GM18498 (cell line): ENCODE data around the gene IGF1.
"Not testable (repeated sequence)": the region's sequence is repeated elsewhere in the genome, so short reads cannot be mapped to it uniquely, and the experiment has no call there.

Experiments used
- ATAC-seq: cut with Tn5 transposase; IDR thresholded peaks from one replicate; pipeline ENCODE4 v1.9.1; 2021; ENCODE audit warnings: mild to moderate bottlenecking, moderate library complexity; ENCODE audit not compliant: unreplicated experiment

IGF1 gene

GRCh38 chr12:102463659-102464249 lies 16.6 kb downstream of the IGF1 start:
- ATAC-seq: no peak

DNA sequence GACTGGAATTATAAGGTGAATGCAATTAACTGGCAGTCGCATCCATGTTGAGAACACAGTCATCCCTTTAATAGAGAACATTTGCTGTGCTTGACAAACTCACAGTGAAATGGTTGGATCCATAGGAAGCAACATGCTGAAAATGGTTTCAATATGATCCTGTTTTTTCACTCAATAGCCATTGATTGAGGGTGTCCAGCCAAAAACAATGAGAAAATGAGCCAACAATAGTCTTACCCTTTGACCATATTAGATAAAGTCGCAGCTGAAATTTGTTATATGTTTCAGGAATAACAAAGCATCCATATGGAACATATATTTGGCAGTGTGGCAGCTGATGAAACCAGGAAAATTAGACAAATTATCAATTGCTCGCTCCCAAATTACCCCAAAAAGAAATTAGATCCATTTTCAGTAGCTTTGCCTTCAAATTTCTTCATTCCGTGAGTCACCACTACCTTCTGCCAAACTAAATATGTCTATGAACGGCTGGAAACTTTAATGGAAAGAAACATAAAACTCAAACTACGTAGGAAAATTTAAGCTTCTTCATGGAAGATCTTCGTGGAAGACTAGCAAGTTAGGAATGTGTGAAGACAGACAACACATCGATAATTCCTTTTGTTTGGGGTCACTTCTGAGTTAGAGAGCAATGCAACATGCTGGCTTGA lies 17.4 kb downstream of the IGF1 start:
- no peak for ATAC-seq

DNA sequence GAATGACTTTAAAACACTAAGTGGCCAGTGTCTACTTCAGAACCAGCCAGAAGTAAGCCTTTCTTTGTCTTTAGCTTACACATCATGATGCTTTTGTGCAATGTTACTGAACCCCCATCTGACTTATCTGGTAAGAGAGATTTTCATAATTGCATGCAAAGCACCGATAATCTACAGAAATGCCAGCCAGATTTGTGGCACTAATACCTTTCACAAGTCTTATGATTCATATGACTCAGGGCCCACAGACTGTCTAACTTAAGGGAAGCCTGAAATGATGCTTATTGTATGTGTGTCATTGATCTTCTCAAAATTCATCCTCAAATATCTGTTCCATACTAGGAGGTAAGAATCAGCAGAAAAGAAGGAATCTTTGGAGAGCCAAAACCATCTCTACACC lies 18.0 kb downstream of the IGF1 start:
- ATAC-seq: no peak

DNA sequence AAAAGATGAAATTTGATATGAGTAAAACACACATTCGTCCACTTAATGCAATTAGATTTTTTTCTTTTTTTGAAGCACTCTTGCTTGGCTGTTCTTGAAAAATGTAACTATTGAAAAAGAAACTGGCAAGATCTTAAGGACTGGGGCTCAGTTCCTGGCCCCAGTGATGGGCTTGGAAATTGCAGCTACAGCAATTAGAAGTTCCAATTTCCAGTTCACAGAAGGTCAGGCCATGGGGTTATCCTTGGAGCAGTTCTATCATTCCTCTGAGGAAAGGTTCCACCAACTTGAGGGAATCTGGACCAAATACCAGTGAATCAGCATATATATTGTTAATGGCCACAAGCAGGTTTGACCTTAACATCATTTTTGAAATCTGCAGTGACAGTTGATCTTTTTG lies 18.9 kb downstream of the IGF1 start:
- no peak for ATAC-seq

DNA sequence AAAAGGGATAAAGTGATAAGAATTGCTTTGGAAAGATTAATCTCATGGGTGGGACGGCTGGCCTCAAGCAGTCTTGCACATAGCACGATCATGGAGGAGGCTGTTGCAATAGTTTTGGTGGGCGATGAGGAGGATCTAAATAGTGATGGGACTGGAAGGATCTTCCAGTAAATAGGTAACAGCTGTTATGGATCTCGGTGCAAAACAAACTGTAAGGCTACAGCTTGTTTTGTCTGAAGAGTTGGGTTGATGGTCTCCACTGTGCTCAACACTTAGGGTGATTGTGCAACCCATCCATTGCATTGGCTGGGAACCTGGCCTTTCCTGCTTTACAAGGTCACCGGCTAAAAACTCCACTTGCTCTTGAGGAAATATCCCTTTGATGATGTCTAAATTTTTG lies 21.0 kb downstream of the IGF1 start:
- no peak for ATAC-seq

- no peak for ATAC-seq
Measured at GRCh38 chr12:102454808-102455760, 25.3 kb downstream of the IGF1 start.

DNA sequence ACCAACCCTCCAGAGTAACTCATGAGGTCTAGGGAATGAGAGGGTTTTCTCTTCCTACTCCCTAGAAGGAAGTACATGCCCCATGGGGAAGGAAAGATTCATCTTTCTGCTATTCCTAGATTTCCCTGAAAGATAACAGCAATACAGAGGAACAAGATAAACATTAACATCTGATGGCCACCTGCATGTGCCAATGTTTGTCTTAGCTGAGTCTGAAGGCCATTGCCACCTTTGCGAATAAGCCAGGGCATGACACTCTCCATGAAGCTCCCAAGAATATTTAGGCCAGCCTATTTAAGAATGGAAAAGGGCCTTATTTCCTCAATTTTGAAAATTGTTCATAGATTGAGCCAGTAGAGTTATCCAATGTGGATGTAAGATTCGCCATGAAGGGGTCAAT lies 26.0 kb downstream of the IGF1 start:
- no peak for ATAC-seq

DNA sequence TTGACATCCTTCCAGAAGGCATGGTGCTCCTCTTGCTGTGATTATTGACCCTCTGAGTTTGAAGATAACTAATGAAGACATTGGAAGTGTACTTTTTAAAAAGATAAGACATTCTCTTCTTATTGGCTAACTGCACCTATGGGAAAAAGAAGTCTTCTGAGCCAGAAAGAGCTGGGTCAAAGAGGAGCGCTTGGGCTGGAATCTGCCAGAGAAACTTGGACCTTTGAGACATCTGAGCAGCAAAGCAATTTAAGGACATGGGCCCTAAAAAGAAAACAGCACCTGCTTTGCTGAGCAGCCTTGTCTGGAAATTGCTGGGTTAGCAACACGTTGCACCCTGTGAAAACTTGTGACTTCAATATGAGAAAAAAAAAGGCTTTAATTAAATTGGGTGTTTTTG lies 27.8 kb downstream of the IGF1 start:
- no peak for ATAC-seq

DNA sequence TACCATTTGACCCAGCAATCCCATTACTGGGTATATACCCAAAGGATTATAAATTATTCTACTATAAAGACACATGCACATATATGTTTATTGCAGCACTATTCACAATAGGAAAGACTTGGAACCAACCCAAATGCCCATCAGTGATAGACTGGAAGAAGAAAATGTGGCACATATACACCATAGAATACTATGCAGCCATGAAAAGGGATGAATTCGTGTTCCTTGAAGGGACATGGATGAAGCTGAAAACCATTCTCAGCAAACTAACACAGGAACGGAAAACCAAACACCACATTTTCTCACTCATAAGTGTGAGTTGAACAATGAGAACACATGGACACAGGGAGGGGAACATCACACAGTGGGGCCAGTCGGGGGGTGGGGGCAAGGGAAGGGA lies 31.3 kb downstream of the IGF1 start:
- not testable (repeated sequence) for ATAC-seq

DNA sequence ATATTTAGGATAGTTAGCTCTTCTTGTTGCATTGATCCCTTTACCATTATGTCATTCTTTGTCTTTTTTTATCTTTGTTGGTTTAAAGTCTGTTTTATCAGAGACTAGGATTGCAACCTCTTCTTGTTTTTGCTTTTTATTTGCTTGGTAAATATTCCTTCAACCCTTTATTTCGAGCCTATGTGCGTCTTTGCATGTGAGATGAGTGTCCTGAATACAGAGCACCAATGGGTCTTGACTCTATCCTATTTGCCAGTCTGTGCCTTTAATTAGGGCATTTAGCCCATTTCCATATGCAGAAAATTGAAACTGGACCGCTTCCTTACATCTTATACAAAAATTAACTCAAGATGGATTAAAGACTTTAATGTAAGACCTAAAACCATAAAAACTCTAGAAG lies 32.9 kb downstream of the IGF1 start:
- not testable (repeated sequence) for ATAC-seq

- ATAC-seq: no peak
Measured at GRCh38 chr12:102444707-102445106, 35.7 kb downstream of the IGF1 start.

- ATAC-seq: no peak
Measured at GRCh38 chr12:102444093-102444492, 36.3 kb downstream of the IGF1 start.

- ATAC-seq: no peak
Measured at GRCh38 chr12:102441077-102441596, 39.2 kb downstream of the IGF1 start.

- no peak for ATAC-seq
Measured at GRCh38 chr12:102439426-102440405, 40.6 kb downstream of the IGF1 start.

- ATAC-seq: no peak
Measured at GRCh38 chr12:102438827-102439210, 41.5 kb downstream of the IGF1 start.

- ATAC-seq: no peak
Measured at GRCh38 chr12:102438047-102438826, 42.1 kb downstream of the IGF1 start.

DNA sequence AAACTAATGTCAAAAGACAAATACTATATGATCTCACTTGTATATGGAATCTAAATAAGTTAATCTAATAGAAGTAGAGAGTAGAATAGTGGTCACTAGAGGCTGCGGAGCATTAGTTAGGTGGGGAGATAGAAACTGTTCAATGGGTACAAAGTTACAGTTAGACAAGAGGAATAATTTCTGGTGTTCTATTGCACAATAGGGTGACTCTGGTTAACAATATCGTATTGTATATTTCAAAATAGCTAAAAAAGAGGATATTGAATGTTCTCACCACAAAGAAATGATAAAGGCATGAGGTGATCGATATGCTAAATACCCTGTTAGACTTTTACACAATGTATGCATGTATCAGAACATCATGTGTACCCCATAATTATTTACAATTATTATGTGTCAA lies 42.9 kb downstream of the IGF1 start:
- ATAC-seq: no peak

- ATAC-seq: no peak
Measured at GRCh38 chr12:102436867-102437266, 43.5 kb downstream of the IGF1 start.

DNA sequence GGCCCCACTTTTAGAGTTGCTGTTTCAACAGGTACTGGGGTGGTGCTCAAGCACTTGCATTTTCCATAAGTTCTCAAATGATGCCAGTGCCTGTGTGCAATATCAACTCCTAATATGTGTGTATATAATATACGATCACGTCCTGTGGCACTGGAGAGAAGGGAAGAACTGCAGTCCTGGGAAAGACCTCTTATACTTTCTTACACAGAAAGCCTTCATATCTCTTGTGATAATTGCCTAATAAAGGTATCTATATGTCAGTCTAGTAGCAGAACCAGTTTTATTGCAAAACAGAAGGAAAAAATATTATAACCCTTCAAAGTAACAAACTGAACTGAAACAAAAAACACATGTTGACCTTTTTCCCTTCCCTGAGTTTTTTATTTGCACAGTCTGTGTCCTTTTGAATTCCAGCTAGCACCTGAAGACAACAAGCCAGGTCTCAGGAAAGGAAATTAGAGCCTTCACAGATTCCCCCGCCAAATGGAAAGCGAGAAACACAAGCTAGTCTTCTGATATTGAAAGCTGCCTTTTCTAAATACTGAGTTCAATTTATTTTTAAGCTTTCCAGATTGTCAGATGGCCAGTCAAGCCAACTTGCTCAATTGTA lies 44.4 kb downstream of the IGF1 start:
- ATAC-seq: no peak
